ENCODE measurements around the gene AKAP13.
A peak's percentile ranks its signal among the peaks of the same experiment; 100 is the strongest.

AKAP13 gene

DNA sequence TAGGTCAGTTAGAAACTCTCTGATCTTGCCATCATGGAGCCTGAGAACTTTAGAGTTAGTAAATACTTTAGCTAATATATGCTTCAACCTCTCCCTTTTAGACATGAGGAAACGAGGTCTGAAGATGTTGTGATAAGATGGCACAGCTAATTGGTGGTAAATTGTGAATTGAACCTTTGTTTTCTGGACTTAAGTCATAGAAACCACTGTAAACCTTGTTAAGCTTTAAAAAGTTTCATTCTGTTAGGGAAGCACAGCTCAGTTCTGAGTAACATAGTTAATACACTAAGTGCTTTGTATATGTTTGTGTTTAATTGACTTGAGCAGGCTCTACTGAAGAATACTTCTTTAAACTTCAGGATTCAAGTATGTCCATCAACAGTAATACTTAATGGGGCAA is 108.6 kb downstream of the AKAP13 start:
- no peak overlapping the region for H3K4me3 ChIP-seq (ENCODE audit: low read length)
- DNase-seq (ENCODE audit: low read depth), result no peak

DNA sequence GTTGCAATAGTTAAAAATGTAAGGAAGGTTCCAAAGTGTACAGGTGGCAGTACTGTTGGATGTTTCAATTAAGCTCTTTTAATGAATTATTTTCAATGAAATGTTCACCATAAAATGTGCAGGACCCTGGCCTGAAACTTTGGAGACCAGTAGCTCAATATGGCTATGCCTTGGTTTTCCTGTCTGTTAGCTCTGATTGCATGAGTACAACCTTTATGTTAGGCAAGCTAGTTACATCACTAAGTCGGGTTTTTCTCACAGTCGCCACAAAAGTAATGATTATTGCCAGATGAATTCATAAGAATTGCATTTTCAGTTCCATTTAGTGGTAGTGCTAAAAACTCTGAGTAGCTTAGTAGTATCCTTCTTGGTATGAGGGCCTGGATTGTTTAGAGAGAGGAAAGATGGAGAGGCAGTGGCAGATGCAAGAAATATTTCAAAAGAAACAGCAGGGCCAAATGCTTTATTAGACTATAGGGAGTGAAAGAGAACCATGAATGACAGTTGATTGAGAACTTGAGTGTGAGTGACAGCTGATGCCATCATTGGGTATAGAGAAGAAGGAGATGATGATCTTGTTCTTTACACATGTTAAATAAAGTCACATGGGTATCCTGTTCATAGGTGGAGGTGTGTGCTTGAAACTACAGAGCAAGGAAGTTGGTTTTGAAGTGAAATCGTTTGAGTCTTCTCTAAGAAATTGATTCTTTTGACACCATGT is 109.5 kb downstream of the AKAP13 start:
- DNase-seq (ENCODE audit: low read depth), result peak; percentile 34
- no peak overlapping the region for H3K4me3 ChIP-seq (ENCODE audit: low read length)
- TF ChIP-seq, protein P1, sequence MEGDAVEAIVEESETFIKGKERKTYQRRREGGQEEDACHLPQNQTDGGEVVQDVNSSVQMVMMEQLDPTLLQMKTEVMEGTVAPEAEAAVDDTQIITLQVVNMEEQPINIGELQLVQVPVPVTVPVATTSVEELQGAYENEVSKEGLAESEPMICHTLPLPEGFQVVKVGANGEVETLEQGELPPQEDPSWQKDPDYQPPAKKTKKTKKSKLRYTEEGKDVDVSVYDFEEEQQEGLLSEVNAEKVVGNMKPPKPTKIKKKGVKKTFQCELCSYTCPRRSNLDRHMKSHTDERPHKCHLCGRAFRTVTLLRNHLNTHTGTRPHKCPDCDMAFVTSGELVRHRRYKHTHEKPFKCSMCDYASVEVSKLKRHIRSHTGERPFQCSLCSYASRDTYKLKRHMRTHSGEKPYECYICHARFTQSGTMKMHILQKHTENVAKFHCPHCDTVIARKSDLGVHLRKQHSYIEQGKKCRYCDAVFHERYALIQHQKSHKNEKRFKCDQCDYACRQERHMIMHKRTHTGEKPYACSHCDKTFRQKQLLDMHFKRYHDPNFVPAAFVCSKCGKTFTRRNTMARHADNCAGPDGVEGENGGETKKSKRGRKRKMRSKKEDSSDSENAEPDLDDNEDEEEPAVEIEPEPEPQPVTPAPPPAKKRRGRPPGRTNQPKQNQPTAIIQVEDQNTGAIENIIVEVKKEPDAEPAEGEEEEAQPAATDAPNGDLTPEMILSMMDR (conservative IDR thresholded peaks at IDR 0.05; ENCODE audit: low read length), result no peak

More for the DNA sequence above, 108.6 kb downstream of the AKAP13 start:
- TF ChIP-seq, protein P1 (conservative IDR thresholded peaks at IDR 0.05; ENCODE audit: low read length), result no peak

DNA sequence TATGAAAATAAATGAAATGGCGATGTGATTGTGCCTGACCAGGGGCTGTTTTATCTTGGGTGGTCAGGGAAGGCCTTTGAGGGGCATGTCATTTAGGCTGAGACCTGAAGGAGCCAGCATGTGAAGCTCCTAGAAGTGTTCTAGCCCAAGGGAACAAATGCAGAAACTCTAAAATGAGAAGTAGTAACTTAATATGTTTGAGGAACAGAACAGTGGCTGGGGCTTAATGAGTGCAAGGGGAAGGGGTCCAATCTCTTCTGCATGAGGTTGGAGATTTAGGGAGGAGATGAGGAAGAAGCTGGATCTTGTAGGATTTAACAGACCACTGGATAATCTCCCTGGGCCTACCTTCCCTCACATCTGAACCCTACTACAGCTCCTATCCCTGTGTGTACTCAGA is 110.5 kb downstream of the AKAP13 start:
- TF ChIP-seq, protein P1 (conservative IDR thresholded peaks at IDR 0.05; ENCODE audit: low read length), result no peak
- no peak overlapping the region for H3K4me3 ChIP-seq (ENCODE audit: low read length)
- no peak for DNase-seq (ENCODE audit: low read depth)

DNA sequence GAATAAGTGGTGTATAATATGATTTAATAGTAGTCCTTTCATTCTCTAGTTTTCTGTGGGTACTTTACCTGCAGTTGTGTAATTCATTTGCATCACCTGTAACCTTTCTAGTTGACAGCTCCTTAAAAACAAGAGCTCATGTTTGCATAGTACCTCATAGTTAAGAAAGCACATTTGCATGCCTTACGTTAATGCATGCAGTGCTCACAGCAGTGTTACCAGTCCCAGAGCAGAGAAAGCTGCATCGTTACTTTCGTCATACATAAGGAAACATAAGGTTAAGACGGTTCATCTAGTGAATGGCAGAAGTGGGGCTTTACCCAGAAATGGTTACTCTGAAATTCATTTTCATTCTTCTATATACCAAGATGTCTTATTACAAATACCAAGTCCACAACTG is 111.3 kb downstream of the AKAP13 start:
- TF ChIP-seq, protein P1 (conservative IDR thresholded peaks at IDR 0.05; ENCODE audit: low read length), result no peak
- H3K4me3 ChIP-seq (ENCODE audit: low read length), result no peak overlapping the region
- DNase-seq (ENCODE audit: low read depth), result no peak

GRCh38 chr15:85492406-85492805 is 112.0 kb downstream of the AKAP13 start:
- DNase-seq (ENCODE audit: low read depth), result no peak
- TF ChIP-seq, protein P1 (conservative IDR thresholded peaks at IDR 0.05; ENCODE audit: low read length), result no peak
- no peak overlapping the region for H3K4me3 ChIP-seq (ENCODE audit: low read length)

DNA sequence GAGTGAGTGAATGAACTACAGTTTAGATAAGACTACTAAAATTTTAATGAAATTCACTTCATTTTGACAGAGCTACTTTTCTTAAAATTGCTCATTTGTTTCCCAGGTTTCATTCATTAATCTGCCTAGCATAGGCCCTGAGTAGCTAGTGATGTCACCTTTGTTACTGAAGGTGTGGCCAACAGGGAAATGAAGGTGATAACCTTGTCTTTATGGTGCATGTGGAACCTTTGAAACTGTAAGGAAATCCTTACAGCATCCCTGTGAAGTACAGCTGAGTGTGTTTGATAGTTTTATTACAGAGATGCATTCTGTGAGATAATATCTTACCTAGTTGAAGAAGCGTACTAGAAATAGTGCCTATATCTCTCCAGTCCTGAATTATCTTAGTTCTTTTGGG is 112.9 kb downstream of the AKAP13 start:
- no peak overlapping the region for H3K4me3 ChIP-seq (ENCODE audit: low read length)
- TF ChIP-seq, protein P1 (conservative IDR thresholded peaks at IDR 0.05; ENCODE audit: low read length), result no peak
- DNase-seq (ENCODE audit: low read depth), result no peak

GRCh38 chr15:85494048-85494777 is 113.8 kb downstream of the AKAP13 start:
- H3K4me3 ChIP-seq (ENCODE audit: low read length), result no peak overlapping the region
- TF ChIP-seq, protein P1 (conservative IDR thresholded peaks at IDR 0.05; ENCODE audit: low read length), result no peak
- DNase-seq (ENCODE audit: low read depth), result peak; percentile 74

Measured in AG10803 (cell line).